GM10248 (cell line): ENCODE results near the gene ZNF440.
"Not testable (repeated sequence)": the region's sequence is repeated elsewhere in the genome, so short reads cannot be mapped to it uniquely, and the experiment has no call there.

ENCODE experiments used
- CTCF ChIA-PET: fragments of 300-600 bp; sonication (Branson Sonifier 250); formaldehyde crosslinking; extraction: SDS; loops from one replicate; lab custom pipeline; 2021; ENCODE audit warnings: antibody characterized with exemption; lab: Yijun Ruan, JAX
- POLR2A ChIA-PET: fragments of 350-650 bp; sonication (Branson Sonifier 250); formaldehyde crosslinking; extraction: SDS; loops from one replicate; lab custom pipeline; 2020; ENCODE audit warnings: antibody characterized with exemption; lab: Yijun Ruan, JAX
- DNase-seq: peaks from one replicate; pipeline ENCODE4 v3.0.0; 2012; ENCODE audit errors: extremely low spot score
- CTCF ChIP-seq: IDR thresholded peaks from 2 replicates; pipeline ENCODE4 v1.5.1; 2012; ENCODE audit warnings: mild to moderate bottlenecking, low read depth; ENCODE audit errors: extremely low read depth, missing control alignments, control extremely low read depth

ZNF440 gene

GRCh38 chr19:11873762-11874161, 59.7 kb downstream of the ZNF440 start:
- POLR2A ChIA-PET = no interaction called here

GRCh38 chr19:11879687-11880266, 65.7 kb downstream of the ZNF440 start:
- CTCF ChIA-PET = interaction anchor here (0.7 to 1.7 kb wide), 4 partner anchors 12 to 211 kb away, joined by 3 to 4 read pairs (median 4); no protein-coding TSS in a partner anchor
- POLR2A ChIA-PET, DNase-seq: not testable (repeated sequence)

More at GRCh38 chr19:11873762-11874161, 59.7 kb downstream of the ZNF440 start:
- no peak for TF ChIP-seq CTCF
- CTCF ChIA-PET = no interaction called here
- DNase-seq = no peak

- no peak for DNase-seq
- POLR2A ChIA-PET = no interaction called here
- no peak for TF ChIP-seq CTCF
- CTCF ChIA-PET = interaction anchor here (0.7 to 1.8 kb wide), 5 partner anchors 11 to 210 kb away, joined by 3 to 6 read pairs (median 4); partner anchors contain the start of gene ZNF491
Observed at GRCh38 chr19:11880598-11880997, 66.5 kb downstream of the ZNF440 start.

- DNase-seq = peak; percentile 66
- ChIA-PET POLR2A (no interaction called here), CTCF (interaction anchor here (0.9 to 1.8 kb wide), 3 partner anchors 43 to 108 kb away, joined by 3 to 6 read pairs (median 4); partner anchors contain the start of gene ZNF491)
- TF ChIP-seq CTCF = peak; percentile 40
Observed at GRCh38 chr19:11881151-11881800, 67.2 kb downstream of the ZNF440 start.

GRCh38 chr19:11882606-11883005, 68.5 kb downstream of the ZNF440 start:
- no peak for TF ChIP-seq CTCF
- POLR2A ChIA-PET = no interaction called here
- CTCF ChIA-PET = interaction anchor here (1.2 to 3.1 kb wide), 2 partner anchors 107 to 258 kb away, joined by 3 to 12 read pairs; partner anchors contain the start of gene ZNF20
- DNase-seq = no peak
